Measurements from ENCODE around the gene FOXS1. TPM values are rescaled to one million over a fixed set of nuclear protein-coding genes. Genes with fewer than 3 reads are reported as not detected.

The FOXS1 gene
- total and polyA plus RNA-seq, 8 donors = 0.16 to 1.7 (median 0.85) TPM; not detected in 2

DNA sequence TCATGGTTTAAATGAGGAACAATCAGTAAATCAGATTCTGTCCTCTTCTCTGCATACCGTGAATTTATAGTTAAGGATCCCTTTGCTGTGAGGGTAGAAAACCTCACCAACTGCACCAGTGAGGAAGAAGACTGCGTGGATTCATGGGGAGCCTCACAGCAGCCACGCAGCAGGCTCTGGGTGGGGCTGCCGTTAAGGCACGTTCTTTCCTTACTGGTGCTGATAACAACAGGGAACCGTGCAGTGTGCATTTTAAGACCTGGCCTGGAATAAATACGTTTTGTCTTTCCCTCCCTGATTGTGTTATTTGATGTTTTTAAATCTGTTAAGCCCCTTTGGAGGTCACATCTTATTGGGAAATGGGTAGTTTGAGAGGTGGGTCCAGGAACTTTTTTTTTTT, 43.9 kb downstream of the FOXS1 start:
- 74 to 79% methylated on average over 7 of the region's 7 CpGs for WGBS, 2 donors
- Histone ChIP-seq H3K36me3 (no peaks in the 10 kb centered on the region), H3K9me3 (no peaks in the 10 kb centered on the region), H3K27ac (no peak overlapping the region), H3K27me3 (no peaks in the 10 kb centered on the region), H3K4me1 (no peaks in the 10 kb centered on the region), H3K4me3 (no peak overlapping the region)
- DNase-seq (no peak), ATAC-seq (no peak), FAIRE-seq (no peak)
- no peak for TF ChIP-seq CTCF (IDR thresholded peaks at IDR 0.05)
- intact Hi-C loops (cut with DNase I) = no loop called here

DNA sequence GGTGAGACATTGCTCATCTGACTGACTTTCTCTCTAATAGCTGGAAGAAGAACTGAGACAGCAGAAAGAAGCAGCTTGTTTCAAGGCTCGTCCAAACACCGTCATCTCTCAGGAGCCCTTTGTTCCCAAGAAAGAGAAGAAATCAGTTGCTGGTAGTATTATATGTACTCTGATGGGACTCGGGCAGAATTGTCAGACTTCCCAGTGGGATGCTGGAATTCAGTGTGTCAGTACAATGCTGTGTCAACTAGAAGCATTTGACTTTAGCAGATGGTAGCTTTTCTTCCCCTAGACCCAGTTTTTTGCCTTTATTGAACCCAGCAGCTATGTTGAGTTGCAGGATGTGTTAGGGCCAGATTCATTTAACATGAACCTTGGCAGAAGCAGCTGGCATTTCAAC, 48.0 kb downstream of the FOXS1 start:
- no peak for FAIRE-seq
- WGBS, 2 donors = 94 to 95% methylated on average over 3 of the region's 3 CpGs
- no peak for TF ChIP-seq CTCF (IDR thresholded peaks at IDR 0.05)
- no peaks in the 10 kb centered on the region for H3K27me3 ChIP-seq
- no peak for ATAC-seq
- no peak overlapping the region for H3K4me3 ChIP-seq
- no peaks in the 10 kb centered on the region for H3K9me3 ChIP-seq
- no peaks in the 10 kb centered on the region for H3K4me1 ChIP-seq
- intact Hi-C loops (cut with DNase I) = no loop called here
- no peak for DNase-seq
- no peaks in the 10 kb centered on the region for H3K36me3 ChIP-seq
- no peak overlapping the region for H3K27ac ChIP-seq

Other genes with a start within 250 kb of the FOXS1 start
- 10 to 100 TPM in 5 of 6 donors, 1 to 10 TPM in 1; 9.5 to 39.3 (median 17.4) TPM for gene ID1, start 240.3 kb downstream of the FOXS1 start, total RNA-seq
- gene ID1, start 240.3 kb downstream of the FOXS1 start, polyA plus RNA-seq = 10 to 100 TPM; 50.9 to 64.7 TPM
- gene COX4I2, start 207.7 kb downstream of the FOXS1 start, total RNA-seq = under 1 TPM in 5 of 6 donors, not detected in 1; 0.28 to 0.94 (median 0.60) TPM
- gene COX4I2, start 207.7 kb downstream of the FOXS1 start, polyA plus RNA-seq = 1 to 10 TPM; 3.7 to 7.8 TPM
- gene BCL2L1, start 122.7 kb downstream of the FOXS1 start, total RNA-seq = 10 to 100 TPM; 27.3 to 59.8 (median 40.0) TPM
- 10 to 100 TPM; 40.8 to 55.5 TPM for gene BCL2L1, start 122.7 kb downstream of the FOXS1 start, polyA plus RNA-seq
- 1 to 10 TPM in 1 of 6 donors, under 1 TPM in 4, not detected in 1; 0.20 to 1.5 (median 0.79) TPM for gene TPX2, start 106.3 kb downstream of the FOXS1 start, total RNA-seq
- gene TPX2, start 106.3 kb downstream of the FOXS1 start, polyA plus RNA-seq = under 1 TPM; 0.04 to 0.12 TPM
- gene MYLK2, start 26.2 kb downstream of the FOXS1 start, total RNA-seq = 10 to 100 TPM in 1 of 6 donors, 1 to 10 TPM in 5; 1.8 to 10.8 (median 3.8) TPM
- 1 to 10 TPM; 3.8 to 4.8 TPM for gene MYLK2, start 26.2 kb downstream of the FOXS1 start, polyA plus RNA-seq
- gene DUSP15, start 24.9 kb upstream of the FOXS1 start, total RNA-seq = 1 to 10 TPM in 3 of 6 donors, under 1 TPM in 3; 0.35 to 1.6 (median 1.1) TPM
- gene DUSP15, start 24.9 kb upstream of the FOXS1 start, polyA plus RNA-seq = 1 to 10 TPM; 2.5 to 4.3 TPM
- under 1 TPM in 5 of 6 donors, not detected in 1; 0.14 to 0.41 (median 0.29) TPM for gene TTLL9, start 25.0 kb upstream of the FOXS1 start, total RNA-seq
- gene TTLL9, start 25.0 kb upstream of the FOXS1 start, polyA plus RNA-seq = 1 to 10 TPM in 1 of 2 donors, under 1 TPM in 1; 0.68 to 1.4 TPM
- gene PDRG1, start 106.4 kb upstream of the FOXS1 start, total RNA-seq = 1 to 10 TPM; 3.6 to 6.9 (median 5.2) TPM
- 10 to 100 TPM in 1 of 2 donors, 1 to 10 TPM in 1; 6.9 to 12.0 TPM for gene PDRG1, start 106.4 kb upstream of the FOXS1 start, polyA plus RNA-seq
- gene XKR7, start 122.5 kb upstream of the FOXS1 start, total RNA-seq = under 1 TPM; 0.05 to 0.46 (median 0.20) TPM
- 1 to 10 TPM in 1 of 2 donors, under 1 TPM in 1; 0.42 to 1.2 TPM for gene XKR7, start 122.5 kb upstream of the FOXS1 start, polyA plus RNA-seq
- 1 to 10 TPM in 2 of 6 donors, under 1 TPM in 4; 0.31 to 2.2 (median 0.75) TPM for gene CCM2L, start 164.8 kb upstream of the FOXS1 start, total RNA-seq
- gene CCM2L, start 164.8 kb upstream of the FOXS1 start, polyA plus RNA-seq = 1 to 10 TPM; 5.3 to 6.7 TPM
- 10 to 100 TPM in 1 of 6 donors, 1 to 10 TPM in 3, under 1 TPM in 2; 0.42 to 12.9 (median 2.3) TPM for gene HCK, start 206.6 kb upstream of the FOXS1 start, total RNA-seq
- 1 to 10 TPM; 2.1 to 2.3 TPM for gene HCK, start 206.6 kb upstream of the FOXS1 start, polyA plus RNA-seq